ENCODE results near the gene CHIT1. TPM values are rescaled to one million over a fixed set of nuclear protein-coding genes. Genes with fewer than 3 reads are reported as not detected.

Gene CHIT1
- total RNA-seq, 1 donor from 2014 or later: not detected

DNA sequence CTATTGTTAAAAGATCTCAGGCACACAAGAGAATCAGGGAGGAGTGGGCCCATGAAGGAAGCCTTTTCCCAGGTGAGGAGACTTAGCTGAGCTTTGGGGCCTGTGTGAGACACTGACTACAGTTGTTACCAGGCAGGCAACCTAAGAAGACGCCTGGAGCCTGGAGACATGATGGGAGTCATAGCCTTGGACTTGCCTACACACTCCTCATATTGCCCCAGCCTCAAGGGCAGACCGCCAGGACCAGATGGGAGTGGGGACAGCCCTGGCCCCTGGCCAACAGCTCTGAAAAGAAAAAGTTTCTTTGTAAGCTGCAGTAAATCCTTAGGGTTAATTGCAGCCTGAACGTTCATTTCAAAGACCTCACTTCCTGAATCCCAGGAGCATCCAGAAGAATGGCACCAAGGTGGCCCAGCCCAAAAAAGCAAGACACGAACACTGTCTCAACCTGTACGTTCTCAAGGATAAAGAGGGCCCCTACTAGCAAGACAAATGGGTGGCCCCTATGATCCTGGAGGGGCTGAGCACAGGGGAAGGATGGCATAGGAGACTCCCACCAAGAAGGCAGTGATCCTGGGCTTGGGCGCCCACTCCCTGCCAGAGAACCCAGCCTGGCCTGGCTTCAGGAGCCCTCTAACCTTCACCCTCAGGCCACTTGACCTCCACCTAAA is 42.6 kb upstream of the CHIT1 start:
- H3K36me3 Mint-ChIP-seq: no peaks in the 10 kb centered on the region
- DNase-seq (ENCODE audit: extremely low spot score, unreplicated experiment): peak; percentile 56
- H3K27me3 Mint-ChIP-seq: peaks cover 2% of the 10 kb centered on the region
- no peak for TF ChIP-seq CTCF (conservative IDR thresholded peaks at IDR 0.05)
- H3K4me3 Mint-ChIP-seq: no peak overlapping the region
- peaks cover 14% of the 10 kb centered on the region for H3K4me1 Mint-ChIP-seq (ENCODE audit: unreplicated experiment)
- H3K9me3 Mint-ChIP-seq: no peaks in the 10 kb centered on the region
- H3K27ac Mint-ChIP-seq: no peak overlapping the region

DNA sequence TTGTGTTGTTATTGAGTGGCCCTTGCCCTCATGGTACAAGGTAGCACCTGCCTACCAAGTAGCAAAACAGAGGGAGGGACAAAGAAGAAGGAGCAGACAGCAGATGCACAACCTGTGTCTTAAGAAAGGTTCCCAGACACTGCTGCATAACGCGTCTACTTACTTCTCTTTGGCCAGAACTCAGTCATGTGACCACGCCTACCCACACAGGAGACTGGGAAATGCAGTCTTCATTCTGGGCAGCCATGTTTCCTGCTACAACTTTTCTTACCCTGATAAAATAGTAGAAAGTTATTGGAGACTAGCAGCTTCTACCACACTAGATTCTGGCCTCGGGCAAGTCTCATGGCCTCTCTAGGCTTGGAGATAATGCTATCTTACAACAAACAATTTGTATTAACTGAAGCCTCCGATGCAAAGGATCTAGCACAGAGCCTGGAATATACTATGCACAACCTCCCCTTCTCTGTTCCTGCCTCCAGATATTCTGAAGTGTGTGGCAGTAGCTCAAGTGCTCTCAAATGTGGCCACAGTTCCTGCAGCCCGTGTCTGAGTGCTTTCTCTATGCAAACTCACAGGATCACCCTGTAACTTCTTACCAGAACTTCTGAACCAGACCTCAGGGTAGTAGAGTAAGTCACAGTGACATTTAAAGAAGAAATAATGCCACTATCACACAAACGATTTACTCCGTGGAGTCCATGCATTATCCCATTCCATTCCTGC is 41.7 kb upstream of the CHIT1 start:
- no peak overlapping the region for H3K4me3 Mint-ChIP-seq
- peaks cover 2% of the 10 kb centered on the region for H3K27me3 Mint-ChIP-seq
- no peak overlapping the region for H3K27ac Mint-ChIP-seq
- H3K9me3 Mint-ChIP-seq: no peaks in the 10 kb centered on the region
- DNase-seq (ENCODE audit: extremely low spot score, unreplicated experiment): peak; percentile 62
- no peak for TF ChIP-seq CTCF (conservative IDR thresholded peaks at IDR 0.05)
- H3K36me3 Mint-ChIP-seq: no peaks in the 10 kb centered on the region
- peaks cover 15% of the 10 kb centered on the region for H3K4me1 Mint-ChIP-seq (ENCODE audit: unreplicated experiment)

DNA sequence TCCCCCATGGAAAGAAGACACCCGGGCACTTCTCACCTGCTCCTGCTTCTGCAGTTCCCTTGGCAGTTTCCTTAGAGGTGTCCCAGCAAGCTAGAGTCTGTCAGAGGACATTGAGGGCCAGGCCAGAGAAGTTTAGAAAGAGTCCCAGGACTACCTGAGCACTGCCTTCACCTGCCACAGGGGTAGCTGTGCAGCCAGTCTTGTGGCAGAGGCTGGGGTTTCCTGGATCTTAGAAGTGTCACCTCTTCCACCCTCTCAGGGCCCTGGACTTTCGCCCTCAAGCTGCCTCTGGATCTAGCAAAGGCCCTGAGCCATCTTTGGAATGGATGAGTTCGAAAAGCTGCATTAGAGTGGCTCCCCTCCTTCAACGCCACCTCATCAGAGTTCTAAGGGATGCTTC is 41.0 kb upstream of the CHIT1 start:
- no peak overlapping the region for H3K27ac Mint-ChIP-seq
- H3K27me3 Mint-ChIP-seq: peaks cover 2% of the 10 kb centered on the region
- H3K9me3 Mint-ChIP-seq: no peaks in the 10 kb centered on the region
- peaks cover 15% of the 10 kb centered on the region for H3K4me1 Mint-ChIP-seq (ENCODE audit: unreplicated experiment)
- no peak for DNase-seq (ENCODE audit: extremely low spot score, unreplicated experiment)
- no peak for TF ChIP-seq CTCF (conservative IDR thresholded peaks at IDR 0.05)
- H3K4me3 Mint-ChIP-seq: no peak overlapping the region
- H3K36me3 Mint-ChIP-seq: no peaks in the 10 kb centered on the region

DNA sequence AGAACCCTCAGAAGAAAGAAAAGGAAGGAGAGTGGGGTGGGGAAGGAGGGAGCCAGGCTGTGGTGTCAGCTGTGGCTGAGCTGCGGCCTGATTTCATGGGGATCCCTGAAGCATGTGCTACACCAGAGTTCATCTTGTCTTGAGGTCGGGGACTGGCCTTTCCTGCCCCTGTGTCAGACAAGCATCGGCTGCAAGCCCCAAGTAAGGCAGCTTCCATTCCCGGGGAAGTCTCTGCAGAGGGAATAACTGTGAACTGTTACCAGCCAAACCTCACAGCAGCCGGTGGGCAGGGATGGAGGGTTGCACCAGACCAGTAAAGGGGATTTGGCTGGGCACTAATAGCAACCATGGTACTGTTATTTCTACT is 40.2 kb upstream of the CHIT1 start:
- Mint-ChIP-seq H3K9me3 (no peaks in the 10 kb centered on the region), H3K36me3 (no peaks in the 10 kb centered on the region), H3K4me3 (no peak overlapping the region)

GRCh38 chr1:203268901-203269653 is 39.6 kb upstream of the CHIT1 start:
- H3K27ac Mint-ChIP-seq: no peak overlapping the region
- DNase-seq (ENCODE audit: extremely low spot score, unreplicated experiment): peak; percentile 62
- H3K27me3 Mint-ChIP-seq: peaks cover 2% of the 10 kb centered on the region
- H3K4me3 Mint-ChIP-seq: no peak overlapping the region
- H3K36me3 Mint-ChIP-seq: no peaks in the 10 kb centered on the region
- no peaks in the 10 kb centered on the region for H3K9me3 Mint-ChIP-seq
- peaks cover 10% of the 10 kb centered on the region for H3K4me1 Mint-ChIP-seq (ENCODE audit: unreplicated experiment)
- TF ChIP-seq CTCF (conservative IDR thresholded peaks at IDR 0.05): peak; percentile 94

More for the DNA sequence above, 40.2 kb upstream of the CHIT1 start:
- Mint-ChIP-seq H3K27me3 (peaks cover 2% of the 10 kb centered on the region), H3K27ac (no peak overlapping the region), H3K4me1 (ENCODE audit: unreplicated experiment) (peaks cover 10% of the 10 kb centered on the region)
- peak; percentile 49 for DNase-seq (ENCODE audit: extremely low spot score, unreplicated experiment)
- TF ChIP-seq CTCF (conservative IDR thresholded peaks at IDR 0.05): no peak
